Hematopoietic multipotent progenitor cell (in vitro differentiated cells): ENCODE data around the gene SF3B5. TPM values are rescaled to one million over a fixed set of nuclear protein-coding genes. Genes with fewer than 3 reads are reported as not detected.
"Not testable (repeated sequence)": the region's sequence is repeated elsewhere in the genome, so short reads cannot be mapped to it uniquely, and the experiment has no call there.

ENCODE experiments used
- DNase-seq, 3 donors: peaks; one replicate each; pipeline ENCODE4 v3.0.0-alpha.2; 2011 to 2015; ENCODE audit warnings: low read depth in 2 of 3, low spot score in 2 of 3
- total RNA-seq: library from RNA; depleted of rRNA; stranded (reverse); fragments of >200 nt; gene quantifications from one replicate; pipeline ENCODE4 v1.2.3, GENCODE V29; 2012

The SF3B5 gene
- total RNA-seq, 1 donor: 235 TPM

DNA sequence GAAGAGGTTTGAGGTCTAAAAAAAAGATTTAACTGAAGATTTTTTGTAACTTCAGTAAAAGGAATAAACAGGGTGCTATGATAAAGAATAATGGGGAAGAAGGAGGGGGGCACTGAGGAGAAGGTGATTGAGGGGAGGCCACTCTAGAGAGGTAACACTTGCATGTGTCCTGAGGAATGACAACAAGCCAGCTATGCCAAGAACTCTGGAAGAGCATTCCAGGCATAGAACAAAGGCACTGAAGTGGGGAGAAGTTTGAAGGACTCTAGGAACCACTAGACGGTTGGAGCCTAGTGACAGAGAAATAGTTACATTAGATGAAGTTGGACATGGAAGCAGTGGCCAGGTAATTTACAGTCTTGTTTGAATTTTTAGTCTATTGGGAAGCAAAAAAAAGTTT lies 10.8 kb upstream of the SF3B5 start:
- no peak for DNase-seq

DNA sequence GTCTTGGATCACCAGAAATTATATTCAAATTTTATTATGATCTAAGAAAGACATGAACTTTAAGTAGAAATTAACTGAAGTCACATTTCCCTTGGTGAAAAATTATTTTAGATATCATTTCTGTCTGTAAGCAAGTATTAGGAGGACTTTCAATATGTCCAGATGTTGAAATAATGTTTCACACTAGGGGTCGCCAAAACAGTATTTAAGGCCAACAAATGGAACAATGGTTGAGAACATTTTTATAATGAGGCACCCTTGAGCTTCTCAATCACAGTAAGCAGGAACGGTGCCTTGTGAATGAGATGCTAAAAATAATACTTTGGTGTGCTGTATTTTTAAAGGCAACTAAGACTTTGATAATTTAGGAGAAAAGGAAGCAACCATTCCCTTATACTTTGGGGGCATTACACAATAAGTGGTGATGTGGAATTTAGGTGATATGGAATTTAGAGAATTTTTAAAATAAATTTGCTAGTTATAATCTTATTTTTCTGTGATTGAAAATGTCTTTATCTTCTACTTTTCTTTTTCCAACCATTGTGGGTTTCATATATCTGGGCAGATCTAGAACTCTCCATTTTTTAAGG lies 9.6 kb upstream of the SF3B5 start:
- peak; percentile 41 to 91 (median 73) for DNase-seq

DNA sequence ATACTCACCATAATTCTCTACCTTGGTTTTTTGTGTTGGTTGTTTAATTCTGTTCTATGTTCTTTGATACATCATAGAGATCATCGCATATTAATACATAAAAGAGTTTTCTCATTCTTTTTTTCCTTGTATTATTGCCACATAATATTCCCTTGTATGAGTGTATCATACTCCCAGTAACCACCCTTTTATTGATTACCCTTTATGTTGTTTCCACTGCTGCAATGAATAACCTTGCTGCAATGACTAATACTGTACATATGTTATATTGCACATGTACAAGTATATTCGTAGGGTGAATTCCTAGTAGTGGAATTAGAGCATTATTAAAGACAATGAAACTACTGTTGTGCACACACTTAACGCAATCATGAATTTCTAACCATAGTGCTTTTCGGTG lies 9.1 kb upstream of the SF3B5 start:
- DNase-seq: no peak

DNA sequence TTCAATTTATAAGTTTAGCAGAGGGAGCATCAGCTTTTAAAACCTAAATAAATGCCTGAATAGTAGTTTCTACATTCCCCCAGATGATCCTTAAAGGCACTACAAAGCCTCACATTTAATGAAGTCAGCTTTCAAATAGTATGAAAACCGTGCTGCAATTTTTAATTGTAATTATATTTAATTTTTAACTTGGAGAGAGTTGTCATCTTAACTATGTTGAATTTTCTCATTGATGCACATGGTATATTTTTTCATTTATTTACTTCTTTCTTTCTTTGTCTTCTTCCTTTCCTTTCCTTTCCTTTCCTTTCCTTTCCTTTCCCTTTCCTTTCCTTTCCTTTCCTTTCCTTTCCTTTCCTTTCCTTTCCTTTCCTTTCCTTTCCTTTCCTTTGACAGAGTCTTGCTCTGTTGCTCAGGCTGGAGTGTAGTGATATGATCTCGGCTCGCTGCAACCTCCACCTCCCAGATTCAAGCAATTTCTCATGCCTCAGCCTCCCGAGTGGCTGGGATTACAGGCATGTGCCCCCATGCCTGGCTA lies 7.7 kb upstream of the SF3B5 start:
- no peak for DNase-seq

DNA sequence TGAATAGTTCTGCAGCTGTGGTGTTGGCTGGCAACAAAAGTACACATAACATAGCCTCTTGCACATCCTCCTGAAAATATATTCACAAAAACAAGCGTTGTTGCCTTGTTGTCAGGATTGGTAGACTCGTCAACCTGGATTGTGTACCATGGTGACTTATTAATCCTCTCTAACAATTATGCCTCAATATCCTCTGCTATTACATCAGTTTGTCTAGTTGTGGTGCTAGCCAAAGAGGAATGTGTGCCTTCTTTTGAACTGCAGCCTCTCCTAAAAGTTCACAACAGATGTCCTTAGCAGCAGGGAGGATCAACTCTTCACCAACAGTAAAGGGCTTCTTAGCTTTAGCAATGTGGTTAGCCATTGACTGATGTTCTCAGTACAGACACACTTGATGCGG lies 3.6 kb upstream of the SF3B5 start:
- DNase-seq: no peak

DNA sequence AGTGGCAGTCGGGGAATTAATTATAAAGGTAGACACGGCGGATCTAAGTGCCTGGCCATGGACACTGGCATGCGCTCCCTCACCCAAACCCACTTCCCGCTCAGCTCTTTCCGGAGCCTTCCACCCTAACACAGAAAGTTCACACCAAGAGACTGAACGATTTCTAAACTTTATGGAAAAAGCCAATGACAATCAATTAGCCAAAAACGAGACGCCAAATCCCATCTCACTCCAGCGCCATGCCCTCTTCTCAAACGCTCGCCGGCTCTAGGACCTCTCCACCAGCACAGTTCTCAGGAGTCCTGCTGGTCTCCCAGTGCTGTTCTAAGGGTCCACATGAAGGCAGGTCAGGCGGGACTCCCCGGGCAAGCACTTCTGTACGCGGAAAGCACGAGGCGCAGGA lies 641 bp downstream of the SF3B5 start:
- DNase-seq: peak in 1 of 3 donors; percentile 20

DNA sequence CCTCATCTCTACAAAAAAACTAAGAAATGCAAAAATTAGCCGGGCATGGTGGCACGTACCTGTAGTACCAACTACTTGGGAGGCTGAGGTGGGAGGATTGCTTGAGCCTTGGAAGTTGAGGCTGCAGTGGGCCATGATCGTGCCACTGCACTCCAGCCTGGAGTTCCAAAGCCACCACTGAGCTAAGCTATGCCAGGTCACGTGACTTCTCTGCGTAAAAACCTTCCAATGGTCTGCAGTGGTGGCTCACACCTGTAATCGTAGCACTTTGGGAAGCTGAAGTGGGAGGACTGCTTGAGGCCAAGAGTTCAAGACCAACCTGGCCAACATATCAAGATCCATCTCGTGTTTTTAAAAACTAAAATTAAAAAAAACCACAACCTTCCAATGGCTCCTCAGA lies 1.7 kb downstream of the SF3B5 start:
- DNase-seq: no peak

DNA sequence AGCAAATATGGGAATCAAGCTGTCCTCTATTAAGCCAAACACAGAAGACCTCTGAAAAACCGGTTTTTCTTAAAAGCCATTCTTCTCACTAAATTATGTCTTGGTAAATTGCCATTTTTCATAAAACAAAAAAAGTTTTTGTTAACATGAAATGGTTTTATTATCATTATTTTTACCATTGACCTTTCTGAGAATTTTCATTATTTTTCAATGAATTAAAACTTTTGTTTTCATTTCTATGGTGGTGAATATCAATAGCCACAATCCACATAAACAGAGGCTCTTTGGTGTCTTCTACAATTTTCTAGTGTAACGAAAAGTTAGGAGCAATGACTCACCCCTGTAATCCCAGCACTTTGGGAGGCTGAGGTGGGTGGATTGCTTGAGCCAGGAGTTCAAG lies 2.1 kb downstream of the SF3B5 start:
- no peak for DNase-seq

DNA sequence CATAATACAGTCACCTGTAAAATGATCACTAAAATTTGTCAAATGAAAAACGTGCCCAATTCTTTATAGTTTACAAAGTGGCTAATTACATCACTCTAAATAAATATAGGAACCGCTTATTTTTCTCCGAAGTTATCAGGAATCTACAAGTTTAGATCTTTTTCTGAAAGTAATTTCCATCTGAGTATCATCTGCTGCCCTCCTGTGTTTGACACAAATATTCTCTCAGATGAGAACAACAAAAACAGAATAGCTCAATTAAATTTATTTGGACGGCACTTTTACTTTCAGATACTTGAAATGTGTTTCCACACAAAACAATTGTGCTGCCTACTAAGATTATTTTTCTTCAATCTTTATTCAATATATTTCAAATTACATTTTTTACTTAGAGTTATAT lies 5.0 kb downstream of the SF3B5 start:
- DNase-seq: peak in 1 of 3 donors; percentile 45

DNA sequence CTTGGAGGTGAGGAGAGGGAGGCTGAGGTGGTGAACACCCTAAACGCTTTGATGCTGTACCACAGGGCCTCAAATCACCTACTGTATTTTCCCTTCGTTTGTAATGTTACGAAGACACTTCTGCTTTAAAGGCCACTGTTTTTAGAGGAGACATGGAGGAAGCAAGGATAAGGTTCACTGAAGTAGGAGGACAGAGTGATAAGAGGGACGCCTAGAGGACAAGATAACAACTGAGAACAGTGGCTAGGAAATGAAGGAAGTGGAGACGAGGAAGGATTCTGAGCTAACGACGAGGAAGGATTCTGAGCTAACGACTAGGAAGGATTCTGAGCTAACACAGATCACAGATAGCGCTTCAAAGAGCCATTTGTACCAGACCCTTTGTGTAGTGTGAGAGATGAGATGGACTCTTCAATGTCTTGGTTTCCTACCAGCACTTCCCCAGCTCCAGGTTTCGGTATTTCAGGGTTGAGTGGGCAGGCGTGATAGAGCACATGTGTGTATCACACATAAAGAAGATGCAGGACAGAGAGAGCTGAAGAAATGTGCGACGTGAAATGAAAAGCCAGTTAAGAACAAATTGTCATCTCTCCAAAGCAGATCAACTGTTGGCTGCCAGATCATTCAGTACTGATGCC lies 7.5 kb downstream of the SF3B5 start:
- DNase-seq: no peak

DNA sequence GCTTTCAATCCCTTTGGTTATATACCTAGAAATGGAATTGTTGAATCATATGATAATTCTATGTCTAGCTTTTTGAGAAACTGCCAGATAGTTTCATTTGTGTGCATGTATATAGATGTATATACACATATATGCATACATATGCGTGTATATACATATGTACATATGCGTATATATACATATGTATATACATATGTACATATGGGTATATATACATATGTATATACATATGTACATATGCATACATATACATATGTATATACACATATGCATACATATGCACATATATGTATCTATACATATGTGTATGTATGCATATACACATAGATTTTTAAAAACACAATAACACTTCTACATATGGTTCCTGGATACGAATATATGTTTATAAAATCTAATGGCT lies 8.4 kb downstream of the SF3B5 start:
- no peak for DNase-seq

DNA sequence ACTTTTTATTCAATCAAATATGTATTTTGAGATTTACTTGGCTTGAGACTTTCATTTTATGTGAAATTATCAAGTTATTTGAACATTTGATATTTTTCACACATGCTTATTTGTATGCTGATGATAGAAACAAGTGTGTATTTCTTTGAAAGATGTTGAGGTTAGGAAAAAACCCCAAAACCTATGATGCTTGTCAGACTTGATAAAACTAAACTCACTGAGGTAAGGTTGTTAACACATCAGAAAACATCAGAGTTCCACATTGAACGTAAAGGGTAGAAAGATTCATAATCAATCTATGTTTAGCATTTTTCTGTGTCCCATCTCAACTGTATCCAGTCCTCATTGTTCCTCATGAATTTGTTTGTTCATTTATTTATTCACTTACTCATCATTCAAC lies 12.2 kb downstream of the SF3B5 start:
- no peak for DNase-seq

DNA sequence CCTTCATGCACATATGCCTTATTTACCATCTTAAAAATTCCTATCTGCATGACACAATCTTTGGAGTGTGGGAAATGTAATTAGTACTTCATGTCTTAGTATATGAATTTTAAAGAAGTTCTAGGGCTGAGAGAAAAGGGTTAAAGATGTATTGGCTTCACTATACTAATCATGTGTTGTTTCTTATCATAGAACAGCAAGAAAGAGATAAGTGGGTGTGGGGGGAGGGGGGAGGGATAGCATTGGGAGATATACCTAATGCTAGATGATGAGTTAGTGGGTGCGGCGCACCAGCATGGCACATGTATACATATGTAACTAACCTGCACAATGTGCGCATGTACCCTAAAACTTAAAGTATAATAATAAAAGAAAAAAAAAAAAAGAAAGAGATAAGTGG lies 13.0 kb downstream of the SF3B5 start:
- not testable (repeated sequence) for DNase-seq

DNA sequence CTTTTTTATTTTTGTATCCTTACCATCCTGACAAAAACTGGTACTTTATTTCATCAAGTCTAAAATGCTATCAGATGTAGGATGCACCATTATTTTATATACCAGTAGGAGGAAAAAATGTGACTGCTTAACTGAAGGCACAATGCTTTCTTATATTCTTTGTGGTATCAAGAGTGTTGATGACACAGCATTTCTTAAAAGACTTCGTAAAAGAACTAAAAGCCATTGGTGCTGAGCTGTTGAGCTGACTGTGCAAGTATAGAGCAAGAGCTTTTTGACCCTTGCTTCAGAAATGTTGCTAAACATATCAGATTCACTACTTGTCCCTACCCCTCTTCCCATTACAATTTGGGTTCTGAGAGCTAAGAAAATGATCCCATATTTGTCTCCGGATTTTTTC lies 17.5 kb downstream of the SF3B5 start:
- DNase-seq: peak in 1 of 3 donors; percentile 53

DNA sequence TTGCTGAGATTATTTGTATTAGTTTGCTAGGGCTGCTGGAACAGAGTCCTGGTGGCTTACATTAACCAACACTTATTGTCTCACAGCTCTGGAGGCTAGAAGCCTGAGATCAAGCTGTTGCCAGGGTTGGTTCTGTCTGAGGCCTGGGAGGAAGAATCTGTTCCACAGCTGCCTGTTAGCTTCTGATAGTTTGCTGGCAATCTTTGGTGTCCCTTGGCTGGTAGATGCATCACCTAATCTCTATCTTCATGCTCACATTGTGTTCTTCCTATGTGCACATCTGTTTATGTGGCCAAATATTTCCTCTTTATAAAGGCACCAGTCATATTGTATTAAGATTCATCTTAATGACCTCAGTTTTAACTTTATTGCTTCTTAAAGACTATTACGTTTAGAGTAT lies 19.5 kb downstream of the SF3B5 start:
- peak in 2 of 3 donors; percentile 31 to 60 for DNase-seq

DNA sequence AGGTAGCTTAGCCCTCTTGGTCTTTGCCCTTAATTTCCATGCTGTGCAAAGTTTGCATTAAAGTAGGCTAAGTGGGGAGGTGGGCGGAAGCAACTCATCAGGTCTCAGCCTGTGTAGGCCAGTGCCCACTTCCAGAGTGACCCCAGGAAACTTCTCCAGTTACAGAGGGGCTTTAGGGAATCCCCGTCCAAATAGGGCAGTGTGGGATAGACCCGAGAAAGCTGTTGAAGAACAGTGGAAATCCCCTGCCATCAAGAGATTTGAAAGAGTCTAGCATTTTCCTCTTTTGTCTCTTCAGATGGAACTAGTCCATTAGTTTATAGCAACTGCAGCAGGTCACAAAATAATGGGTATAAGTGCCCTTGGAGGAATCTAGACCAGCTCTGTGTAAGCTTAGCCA lies 20.2 kb downstream of the SF3B5 start:
- no peak for DNase-seq

DNA sequence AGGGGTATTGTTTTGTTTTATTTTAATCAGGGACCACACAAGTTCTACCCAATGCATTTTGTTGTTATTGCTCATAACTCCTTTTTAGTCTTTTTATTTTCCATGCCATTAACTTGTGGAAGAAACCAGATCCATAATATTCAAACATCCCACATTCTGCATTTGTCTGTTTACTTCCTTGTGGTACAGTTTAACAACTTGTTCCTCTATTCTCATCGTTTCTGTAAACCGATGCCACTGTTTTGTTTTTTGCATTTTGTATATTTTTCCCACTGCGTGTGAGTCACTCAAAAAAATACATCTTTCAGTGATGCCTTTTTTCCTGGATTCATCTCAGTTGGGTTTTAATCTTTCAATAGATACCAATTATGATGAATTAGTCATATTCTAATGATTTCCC lies 22.3 kb downstream of the SF3B5 start:
- no peak for DNase-seq

DNA sequence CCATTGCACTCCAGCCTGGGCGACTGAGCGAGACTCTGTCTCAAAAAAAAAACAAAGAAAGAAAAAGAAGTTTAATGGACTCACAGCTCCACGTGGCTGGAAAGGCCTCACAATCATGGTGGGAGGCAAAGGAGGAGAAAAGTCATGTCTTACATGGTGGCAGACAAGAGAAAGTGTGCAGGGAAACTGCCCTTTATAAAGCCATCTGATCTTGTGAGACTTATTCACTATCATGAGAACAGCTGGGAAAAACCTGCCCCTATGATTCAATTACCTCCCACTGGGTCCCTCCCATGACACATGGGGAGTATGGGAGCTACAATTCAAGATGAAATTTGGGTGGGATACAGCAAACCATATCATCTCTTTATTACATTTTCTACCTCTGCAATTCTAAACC lies 25.9 kb downstream of the SF3B5 start:
- no peak for DNase-seq

DNA sequence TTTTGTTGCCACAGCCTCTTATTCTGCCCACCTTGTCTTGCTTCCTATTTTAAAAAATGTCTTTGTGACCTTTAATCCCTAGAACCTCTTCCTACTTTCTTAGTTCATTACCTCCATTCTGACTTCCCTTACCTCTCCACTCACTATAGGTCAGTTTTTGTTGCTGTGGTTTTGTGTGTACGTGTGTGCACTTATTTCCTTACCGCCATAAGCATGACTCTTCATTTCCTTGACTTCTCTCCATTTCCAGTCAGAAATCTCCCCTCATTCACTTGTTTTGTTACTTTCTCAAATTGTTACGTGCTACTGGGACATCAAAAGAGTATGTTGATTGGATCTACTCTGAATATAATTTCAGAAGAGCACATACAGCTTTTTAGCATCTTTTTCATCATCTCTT lies 26.6 kb downstream of the SF3B5 start:
- DNase-seq: peak in 1 of 3 donors; percentile 16

DNA sequence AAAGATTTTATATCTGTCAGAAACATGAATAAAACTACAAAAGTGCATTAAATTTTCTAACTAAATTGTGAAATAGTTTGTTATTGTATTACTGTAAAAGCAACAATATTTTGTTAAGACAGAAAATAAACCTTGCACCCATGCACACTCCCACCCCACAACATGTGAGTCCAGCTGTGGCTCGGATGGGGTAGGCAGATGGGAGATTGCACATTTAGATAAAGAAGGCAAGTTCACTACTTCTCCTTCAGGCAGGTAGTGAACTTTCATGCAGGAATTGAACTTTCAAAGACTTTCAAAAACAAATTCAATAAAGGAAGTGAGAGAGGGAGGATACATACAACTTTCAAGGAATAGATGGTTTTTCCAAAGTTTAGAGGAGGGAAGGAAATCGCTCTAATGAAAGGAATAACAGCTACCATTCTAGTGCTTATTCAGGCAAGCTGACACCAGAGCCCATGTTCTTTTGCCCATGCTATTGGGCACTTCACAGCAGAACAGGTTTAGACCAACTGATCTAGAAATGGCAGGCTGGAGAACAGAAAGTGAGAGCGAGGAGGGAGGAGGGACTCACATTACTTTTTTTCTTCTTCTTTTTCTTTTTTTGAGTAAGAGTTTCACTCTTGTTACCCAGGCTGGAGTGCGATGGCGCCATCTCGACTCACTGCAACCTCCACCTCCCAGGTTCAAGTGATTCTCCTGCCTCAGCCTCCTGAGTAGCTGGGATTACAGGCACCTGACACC lies 28.5 kb downstream of the SF3B5 start:
- peak in 1 of 3 donors; percentile 15 for DNase-seq

DNA sequence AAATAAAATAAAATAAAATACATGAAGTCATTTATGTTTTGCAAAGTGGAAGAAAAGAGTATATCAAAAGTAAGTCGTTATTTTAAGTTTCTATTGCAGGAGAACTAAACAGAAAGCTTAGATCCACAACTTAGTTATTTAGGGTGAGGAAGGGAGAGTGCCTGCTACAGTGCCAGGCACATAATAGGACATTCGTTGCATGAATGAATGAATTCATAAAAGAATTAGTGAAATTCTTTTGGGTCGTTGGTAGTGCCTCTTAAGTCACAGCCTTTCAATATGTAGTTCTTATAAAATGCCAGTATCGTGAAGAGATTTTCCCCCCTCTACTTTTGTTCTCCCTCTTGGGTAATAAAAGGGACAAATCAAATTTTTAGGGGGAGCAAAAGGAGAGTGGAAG lies 29.1 kb downstream of the SF3B5 start:
- DNase-seq: no peak

DNA sequence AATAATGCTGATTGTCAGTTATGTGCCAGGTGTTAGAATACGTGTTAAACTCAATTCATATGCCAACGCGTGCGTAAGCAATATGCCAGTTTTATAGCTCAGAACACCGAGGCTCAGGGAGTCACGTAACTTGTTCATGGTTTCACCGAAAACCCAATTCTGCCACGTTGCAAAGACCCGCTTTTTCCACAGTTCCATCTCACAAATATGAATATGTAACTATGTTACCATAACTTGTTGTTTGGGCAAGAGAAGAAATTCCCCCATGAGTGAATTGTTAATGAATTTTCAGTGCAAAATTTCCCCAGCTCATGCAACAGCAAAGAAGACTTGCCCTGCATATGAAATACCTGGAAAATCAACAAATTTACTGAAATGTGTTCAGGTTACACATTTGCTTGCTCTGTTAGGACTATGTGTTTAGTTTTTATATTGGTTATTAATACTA lies 30.1 kb downstream of the SF3B5 start:
- DNase-seq: no peak
